Endothelial cell of umbilical vein (primary cell): ENCODE measurements around the gene MAST4. TPM values are rescaled to one million over a fixed set of nuclear protein-coding genes. Genes with fewer than 3 reads are reported as not detected.

Source experiments
- BruUV-seq: library from RNA; stranded (reverse); fragments of 400-500 nt; replicated peaks from 2 replicates; lab custom pipeline; 2021; lab: Mats Ljungman, UMichigan
- CTCF ChIA-PET: fragments of 300-600, 350-600 bp; sonication (Branson Sonifier 250); formaldehyde crosslinking; loops from one replicate; lab custom pipeline; 2021; ENCODE audit warnings: antibody characterized with exemption, inconsistent platforms; lab: Charles Lee
- POLR2A ChIA-PET: fragments of 300-600, 350-600 bp; sonication (Branson Sonifier 250); formaldehyde crosslinking; loops from one replicate; lab custom pipeline; 2021; ENCODE audit warnings: antibody characterized with exemption, inconsistent platforms; lab: Charles Lee
- DNase-seq: peaks from one replicate; pipeline ENCODE4 v3.0.0-alpha.2; 2011; ENCODE audit warnings: low read depth, low spot score
- FAIRE-seq: peaks from 2 replicates; lab custom pipeline; 2011; peaks lifted over from hg19 to GRCh38; lab: Jason Lieb, UNC
- H2AFZ ChIP-seq: 2 replicates; pipeline ENCODE4 v1.6.0; 2012; ENCODE audit warnings: low read depth, low read length, control low read depth, inconsistent platforms
- H3K27ac ChIP-seq: 2 replicates; pipeline ENCODE4 v1.5.1; 2011; ENCODE audit warnings: low read depth, mild to moderate bottlenecking, control low read depth, low read length, moderate library complexity; ENCODE audit not compliant: insufficient read depth
- H3K27me3 ChIP-seq, 2 experiments: 2 replicates each; pipeline versions ENCODE4 v1.6.0 to v1.6.1; 2011; ENCODE audit warnings: low read length in 2 of 2, mixed read lengths in 1 of 2; ENCODE audit not compliant: control insufficient read depth in 2 of 2, insufficient read depth in 2 of 2
- H3K36me3 ChIP-seq, 2 experiments: 2 replicates in 1 of 2; 3 replicates in 1 of 2; pipeline ENCODE4 v1.5.1; 2011; ENCODE audit warnings: low read length in 2 of 2, mild to moderate bottlenecking in 1 of 2, moderate library complexity in 1 of 2; ENCODE audit not compliant: control insufficient read depth in 2 of 2, insufficient read depth in 2 of 2; ENCODE audit errors: extremely low read depth in 1 of 2
- H3K4me1 ChIP-seq: 3 replicates; pipeline ENCODE4 v1.5.1; 2011; ENCODE audit warnings: mild to moderate bottlenecking, low read length; ENCODE audit not compliant: control insufficient read depth, insufficient read depth; ENCODE audit errors: extremely low read depth
- H3K4me2 ChIP-seq: 2 replicates; pipeline ENCODE4 v1.6.1; 2011; ENCODE audit warnings: low read length, control low read depth, mixed read lengths; ENCODE audit not compliant: insufficient read depth
- H3K4me3 ChIP-seq, 3 experiments: fragments of 200-600 bp in 1 of 3; sonication (generic), shearing (Covaris generic) in 1 of 3; replicated peaks in 1 of 3; 2 replicates each; pipeline ENCODE4 v1.5.1; 2011 to 2016; ENCODE audit warnings: control low read depth in 3 of 3, low read length in 3 of 3, mild to moderate bottlenecking in 2 of 3, inconsistent platforms in 1 of 3, low read depth in 1 of 3, moderate library complexity in 1 of 3; ENCODE audit not compliant: insufficient read depth in 1 of 3
- H3K79me2 ChIP-seq: 2 replicates; pipeline ENCODE4 v1.6.0; 2012; ENCODE audit warnings: low read length, inconsistent platforms; ENCODE audit not compliant: control insufficient read depth, insufficient read depth
- H3K9ac ChIP-seq: replicated peaks from 2 replicates; pipeline ENCODE3; 2011; ENCODE audit warnings: low read length, control low read depth; ENCODE audit not compliant: insufficient read depth; ENCODE audit errors: extremely low read depth
- H3K9me1 ChIP-seq: replicated peaks from 3 replicates; pipeline ENCODE4 v1.6.0; 2011; ENCODE audit warnings: mild to moderate bottlenecking, low read length; ENCODE audit not compliant: control insufficient read depth, insufficient read depth; ENCODE audit errors: extremely low read depth
- H3K9me3 ChIP-seq: replicated peaks from 2 replicates; pipeline ENCODE4 v1.5.1; 2012; ENCODE audit warnings: low read length, inconsistent platforms; ENCODE audit not compliant: control insufficient read depth, insufficient read depth
- H4K20me1 ChIP-seq: replicated peaks from 2 replicates; pipeline ENCODE3; 2011; ENCODE audit warnings: mild to moderate bottlenecking, low read length; ENCODE audit not compliant: control insufficient read depth, insufficient read depth; ENCODE audit errors: extremely low read depth
- CTCF ChIP-seq, 2 donors: IDR thresholded peaks; 1 replicate in 1 of 2; 2 replicates in 1 of 2; pipeline ENCODE4 v1.5.1; 2011; ENCODE audit warnings: low read length in 2 of 2, mild to moderate bottlenecking in 2 of 2, moderate library complexity in 2 of 2, control low read depth in 1 of 2, inconsistent platforms in 1 of 2, low read depth in 1 of 2; ENCODE audit not compliant: insufficient read depth in 1 of 2; ENCODE audit errors: extremely low read depth in 1 of 2
- EZH2 ChIP-seq: IDR thresholded peaks from 2 replicates; pipeline ENCODE4 v1.6.1; 2012; ENCODE audit warnings: borderline replicate concordance, low read depth, mild to moderate bottlenecking, moderate library complexity, low read length, inconsistent platforms; ENCODE audit not compliant: severe bottlenecking
- FOS ChIP-seq: IDR thresholded peaks from 2 replicates; pipeline ENCODE4 v1.6.1; 2011; ENCODE audit warnings: mild to moderate bottlenecking, low read length, moderate library complexity, borderline replicate concordance; ENCODE audit not compliant: insufficient read depth
- JUN ChIP-seq: IDR thresholded peaks from 2 replicates; pipeline ENCODE4 v1.6.1; 2011; ENCODE audit warnings: borderline replicate concordance, low read depth; ENCODE audit not compliant: insufficient read length, insufficient read depth
- POLR2A ChIP-seq: IDR thresholded peaks from 2 replicates; pipeline ENCODE4 v1.6.1; 2012; ENCODE audit warnings: low read depth, mild to moderate bottlenecking, control low read depth, low read length
- dilution Hi-C: fragments of 300-500 bp; cut with MboI; formaldehyde crosslinking; loops from one replicate; pipeline ENCODE4 v1.15.0; 2019; ENCODE audit warnings: low sequenced_read_pairs; ENCODE audit not compliant: extremely low pct_ligation_motif_present
- intact Hi-C: fragments of 100-400 bp; cut with micrococcal nuclease; formaldehyde crosslinking; loops from one replicate; pipeline ENCODE4 v1.10.0; 2022
- polyA plus RNA-seq, 4 experiments: library from polyadenylated mRNA; depleted of rRNA in 3 of 4; stranded (reverse) in 3 of 4; unstranded in 1 of 4; fragments of >200 nt; gene quantifications; 2 replicates each; pipeline versions ENCODE4 v1.2.1 to v1.2.3, GENCODE V29; 2011 to 2012; ENCODE audit warnings: missing spikeins in 1 of 4
- total RNA-seq: library from RNA; stranded (reverse); gene quantifications from 2 replicates; pipeline ENCODE4 v1.2.3, GENCODE V29; 2021
- TF ChIP-seq, protein P1 (sequence below): IDR thresholded peaks from 2 replicates; pipeline ENCODE4 v1.6.1; 2011; ENCODE audit not compliant: insufficient read depth, insufficient read length

Gene MAST4
- total and polyA plus RNA-seq, 2 donors (not counting 3 experiments of a cell fraction or from before 2014, with no cell fraction given): 40.2 to 116 TPM

DNA sequence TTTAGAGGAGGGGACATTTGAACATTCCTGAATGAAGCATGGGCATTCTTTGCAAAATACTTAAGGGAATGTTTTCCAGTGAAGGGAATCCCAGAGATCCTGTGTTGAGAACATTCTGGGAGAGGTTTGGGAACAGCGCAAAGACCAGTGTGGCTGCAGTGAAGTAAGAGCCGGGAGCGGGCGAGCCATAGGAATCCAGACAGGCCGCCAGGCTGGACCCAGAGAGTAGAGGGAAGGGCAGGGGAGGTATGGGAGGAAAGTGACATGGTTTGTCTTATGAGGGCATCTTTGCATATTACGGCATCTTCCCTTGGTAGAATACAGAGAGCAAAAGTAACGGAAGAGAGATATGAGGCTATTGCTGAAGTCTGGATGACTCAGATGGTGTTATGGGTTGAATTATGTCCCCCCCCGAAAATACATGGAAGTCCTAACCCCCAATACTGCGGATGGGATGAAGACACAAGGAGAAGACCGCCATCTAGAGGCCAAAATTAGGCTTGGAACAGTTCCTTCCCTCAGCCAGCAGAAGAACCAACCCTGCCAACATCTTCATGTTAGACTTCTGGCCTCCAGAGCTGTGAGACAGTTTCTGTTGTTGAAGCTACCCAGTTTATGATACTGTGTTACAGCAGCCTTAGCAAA is 268.2 kb downstream of the MAST4 start:
- FAIRE-seq: peak; percentile 83
- TSS peak; percentile 51 for BruUV-seq

More for the DNA sequence above, 268.2 kb downstream of the MAST4 start:
- H3K9me1 ChIP-seq: no peaks in the 10 kb centered on the region
- peaks cover 4% of the 10 kb centered on the region for H4K20me1 ChIP-seq
- no peak overlapping the region for H3K4me3 ChIP-seq
- ChIA-PET POLR2A (interaction anchor here (0.7 to 2.6 kb wide), 4 partner anchors 12 to 1476 kb away, joined by 3 to 10 read pairs (median 6); no protein-coding TSS in a partner anchor), CTCF (interaction anchor here (1.0 to 7.2 kb wide), 14 partner anchors 10 to 558 kb away, joined by 3 to 123 read pairs (median 5); no protein-coding TSS in a partner anchor)
- intact Hi-C loops (loop anchor here (1.0 kb wide), 4 partner anchors 36 to 557 kb away; no protein-coding TSS in a partner anchor), dilution Hi-C loops (no loop called here)
- peak overlapping the region; percentile 19 for H3K27ac ChIP-seq
- H2AFZ ChIP-seq: no peak overlapping the region
- H3K36me3 ChIP-seq: no peaks in the 10 kb centered on the region
- H3K4me2 ChIP-seq: no peak overlapping the region
- H3K4me1 ChIP-seq: peaks cover 43% of the 10 kb centered on the region
- TF ChIP-seq POLR2A (peak; percentile 39), CTCF (IDR thresholded peaks at IDR 0.05; ENCODE audit: extremely low read depth in 1 of 2, insufficient read depth in 1 of 2, low read depth in 1 of 2, low read length in 2 of 2) (peak; percentile 42 to 67), FOS (peak; percentile 5), EZH2 (no peak), JUN (peak; percentile 62)
- TF ChIP-seq, protein P1, sequence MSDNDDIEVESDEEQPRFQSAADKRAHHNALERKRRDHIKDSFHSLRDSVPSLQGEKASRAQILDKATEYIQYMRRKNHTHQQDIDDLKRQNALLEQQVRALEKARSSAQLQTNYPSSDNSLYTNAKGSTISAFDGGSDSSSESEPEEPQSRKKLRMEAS: no peak
- H3K27me3 ChIP-seq: no peaks in the 10 kb centered on the region
- no peak overlapping the region for H3K9ac ChIP-seq
- DNase-seq: peak; percentile 86
- H3K79me2 ChIP-seq: peaks cover 14% of the 10 kb centered on the region
- no peaks in the 10 kb centered on the region for H3K9me3 ChIP-seq
